ENCODE data around the gene GOLIM4.

DNA sequence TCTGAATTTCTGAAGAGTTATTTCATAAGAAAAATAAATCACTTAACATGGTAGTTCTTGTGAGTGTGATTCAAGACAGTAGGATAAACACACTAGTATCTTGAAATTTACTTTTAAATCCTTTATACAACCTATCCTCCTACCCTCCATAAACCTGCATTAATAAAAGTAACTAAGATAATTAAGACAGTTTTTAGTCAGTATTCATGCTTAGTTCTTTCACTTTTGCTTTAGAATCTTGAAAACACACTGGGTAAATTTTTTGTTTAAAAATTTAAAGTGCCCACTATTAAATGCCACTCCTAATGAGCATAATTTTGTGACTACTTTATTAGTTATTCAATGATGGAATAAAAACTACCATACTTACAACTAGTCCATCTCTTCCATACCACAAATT, 28.8 kb downstream of the GOLIM4 start:
- TF ChIP-seq, protein P1, sequence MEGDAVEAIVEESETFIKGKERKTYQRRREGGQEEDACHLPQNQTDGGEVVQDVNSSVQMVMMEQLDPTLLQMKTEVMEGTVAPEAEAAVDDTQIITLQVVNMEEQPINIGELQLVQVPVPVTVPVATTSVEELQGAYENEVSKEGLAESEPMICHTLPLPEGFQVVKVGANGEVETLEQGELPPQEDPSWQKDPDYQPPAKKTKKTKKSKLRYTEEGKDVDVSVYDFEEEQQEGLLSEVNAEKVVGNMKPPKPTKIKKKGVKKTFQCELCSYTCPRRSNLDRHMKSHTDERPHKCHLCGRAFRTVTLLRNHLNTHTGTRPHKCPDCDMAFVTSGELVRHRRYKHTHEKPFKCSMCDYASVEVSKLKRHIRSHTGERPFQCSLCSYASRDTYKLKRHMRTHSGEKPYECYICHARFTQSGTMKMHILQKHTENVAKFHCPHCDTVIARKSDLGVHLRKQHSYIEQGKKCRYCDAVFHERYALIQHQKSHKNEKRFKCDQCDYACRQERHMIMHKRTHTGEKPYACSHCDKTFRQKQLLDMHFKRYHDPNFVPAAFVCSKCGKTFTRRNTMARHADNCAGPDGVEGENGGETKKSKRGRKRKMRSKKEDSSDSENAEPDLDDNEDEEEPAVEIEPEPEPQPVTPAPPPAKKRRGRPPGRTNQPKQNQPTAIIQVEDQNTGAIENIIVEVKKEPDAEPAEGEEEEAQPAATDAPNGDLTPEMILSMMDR (IDR thresholded peaks at IDR 0.05) = no peak
- no peak for TF ChIP-seq MAX (CRISPR knock-in tag; IDR thresholded peaks at IDR 0.05)
- no peak for TF ChIP-seq NR3C1 (CRISPR knock-in tag; conservative IDR thresholded peaks at IDR 0.05; ENCODE audit: low read depth)
- no peak for TF ChIP-seq USF2 (CRISPR knock-in tag; IDR thresholded peaks at IDR 0.05)
- no peak for TF ChIP-seq IRF2 (CRISPR knock-in tag; IDR thresholded peaks at IDR 0.05; ENCODE audit: borderline replicate concordance, low read depth)
- TF ChIP-seq, protein P2, sequence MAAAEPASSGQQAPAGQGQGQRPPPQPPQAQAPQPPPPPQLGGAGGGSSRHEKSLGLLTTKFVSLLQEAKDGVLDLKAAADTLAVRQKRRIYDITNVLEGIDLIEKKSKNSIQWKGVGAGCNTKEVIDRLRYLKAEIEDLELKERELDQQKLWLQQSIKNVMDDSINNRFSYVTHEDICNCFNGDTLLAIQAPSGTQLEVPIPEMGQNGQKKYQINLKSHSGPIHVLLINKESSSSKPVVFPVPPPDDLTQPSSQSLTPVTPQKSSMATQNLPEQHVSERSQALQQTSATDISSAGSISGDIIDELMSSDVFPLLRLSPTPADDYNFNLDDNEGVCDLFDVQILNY (CRISPR knock-in tag; IDR thresholded peaks at IDR 0.05) = no peak

Data from WTC11 (cell line).